D721Med (cell line): ENCODE data around the gene GNRH2.

Source experiments
- DNase-seq: peaks from one replicate; pipeline ENCODE4 v3.0.0; 2011; ENCODE audit warnings: low spot score; ENCODE audit not compliant: insufficient read length
- FAIRE-seq: peaks from 2 replicates; lab custom pipeline; 2011; peaks lifted over from hg19 to GRCh38; lab: Jason Lieb, UNC
- CTCF ChIP-seq: IDR thresholded peaks from 2 replicates; pipeline ENCODE4 v1.5.1; 2012; ENCODE audit warnings: mild to moderate bottlenecking, control low read depth; ENCODE audit not compliant: insufficient read depth; ENCODE audit errors: missing control alignments

The GNRH2 gene

DNA sequence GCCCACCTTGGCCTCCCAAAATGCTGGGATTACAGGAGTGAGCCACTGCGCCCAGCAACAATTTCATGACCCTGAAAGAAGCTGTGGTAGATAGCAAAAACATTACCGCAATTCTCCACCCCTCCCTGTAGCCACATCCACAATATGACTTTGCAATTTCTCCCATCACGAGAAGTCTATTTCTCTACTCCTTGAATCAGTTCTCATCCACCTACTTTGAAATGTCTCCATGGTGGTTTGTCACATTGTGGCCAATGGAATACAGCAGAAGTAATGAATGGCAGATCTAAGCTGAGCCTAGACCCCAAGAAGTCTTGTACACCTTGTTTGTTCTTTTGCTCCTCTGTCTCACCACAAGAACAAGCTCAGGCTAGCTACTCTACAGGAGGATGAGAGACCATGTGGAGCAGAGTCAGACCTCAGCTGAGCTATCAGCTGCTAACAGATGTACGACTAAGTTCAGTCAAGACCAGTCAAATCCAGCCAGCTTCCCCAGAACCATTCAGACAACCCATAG is 34.3 kb downstream of the GNRH2 start:
- TF ChIP-seq CTCF = no peak
- FAIRE-seq = no peak

GRCh38 chr20:3080939-3081388 is 37.5 kb downstream of the GNRH2 start:
- FAIRE-seq = no peak
- TF ChIP-seq CTCF = no peak
- DNase-seq = no peak

More for the DNA sequence above, 34.3 kb downstream of the GNRH2 start:
- no peak for DNase-seq

DNA sequence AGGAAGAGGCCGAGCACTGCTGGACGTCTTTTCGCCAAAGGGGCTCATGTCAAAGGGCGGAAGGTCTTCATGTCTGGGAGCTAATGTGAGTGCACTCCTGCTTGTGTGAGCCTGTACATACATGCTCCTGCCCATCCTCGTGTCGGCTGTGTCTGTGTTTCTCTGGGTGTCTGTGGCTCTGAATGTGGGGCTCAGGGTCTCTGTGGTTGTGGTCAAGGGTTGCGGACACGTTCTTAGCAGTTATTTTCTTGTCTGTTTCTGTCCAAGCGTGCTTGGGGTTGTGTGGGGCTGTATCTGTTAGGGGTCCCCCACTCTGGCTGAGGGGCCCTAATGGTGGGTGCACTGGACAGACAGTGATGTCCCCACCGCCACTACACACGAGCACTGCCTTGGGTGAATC is 38.2 kb downstream of the GNRH2 start:
- no peak for FAIRE-seq

GRCh38 chr20:3082306-3082951 is 39.0 kb downstream of the GNRH2 start:
- no peak for TF ChIP-seq CTCF
- DNase-seq = no peak
- no peak for FAIRE-seq

More for the DNA sequence above, 38.2 kb downstream of the GNRH2 start:
- DNase-seq = no peak
- no peak for TF ChIP-seq CTCF

- DNase-seq = no peak
- no peak for TF ChIP-seq CTCF
- FAIRE-seq = no peak
Measured at GRCh38 chr20:3082955-3083952, 39.8 kb downstream of the GNRH2 start.

GRCh38 chr20:3084283-3084985 is 41.0 kb downstream of the GNRH2 start, which contains the start of gene AVP:
Gene AVP (minus strand): TSS chr20:3084724. CDS start chr20:3084674, 50 bp downstream.
- FAIRE-seq = no peak
- TF ChIP-seq CTCF = no peak
- no peak for DNase-seq
